Stimulated activated CD8-positive, alpha-beta memory T cell treated with anti-CD3 and anti-CD28 coated beads, Interleukin-15, amount 100 ng/mL, for 48 hours (primary cell): Measurements from ENCODE around the gene KRTAP12-1.

Experiments
- DNase-seq, 2 donors: peaks; one replicate each; pipeline ENCODE4 v3.0.0-alpha.2; 2020; ENCODE audit warnings: low read depth in 2 of 2

KRTAP12-1 gene

GRCh38 chr21:44681861-44682579 is at the start of gene KRTAP12-1:
TSS of gene KRTAP12-1 (minus strand) at chr21:44682163. CDS start at chr21:44682123, 40 bp downstream.
- no peak for DNase-seq

GRCh38 chr21:44730951-44731579 is 49.1 kb upstream of the KRTAP12-1 start:
- no peak for DNase-seq

GRCh38 chr21:44730028-44730395 is 48.0 kb upstream of the KRTAP12-1 start:
- DNase-seq, result no peak

GRCh38 chr21:44729336-44730027 is 47.5 kb upstream of the KRTAP12-1 start:
- no peak for DNase-seq

- no peak for DNase-seq
These were observed 46.8 kb upstream of the KRTAP12-1 start for GRCh38 chr21:44728716-44729115.

GRCh38 chr21:44727757-44728156 is 45.8 kb upstream of the KRTAP12-1 start:
- no peak for DNase-seq

- DNase-seq, result no peak
These were observed 45.4 kb upstream of the KRTAP12-1 start for GRCh38 chr21:44727321-44727720.

GRCh38 chr21:44726826-44727225 is 44.9 kb upstream of the KRTAP12-1 start:
- no peak for DNase-seq

GRCh38 chr21:44724926-44725325 is 43.0 kb upstream of the KRTAP12-1 start:
- DNase-seq, result no peak

- no peak for DNase-seq
These were observed 42.2 kb upstream of the KRTAP12-1 start for GRCh38 chr21:44724196-44724595.

- no peak for DNase-seq
These were observed 41.5 kb upstream of the KRTAP12-1 start for GRCh38 chr21:44723177-44724131.

- DNase-seq, result no peak
These were observed 40.8 kb upstream of the KRTAP12-1 start for GRCh38 chr21:44722731-44723130.

GRCh38 chr21:44720170-44720569 is 38.2 kb upstream of the KRTAP12-1 start:
- DNase-seq, result no peak

- no peak for DNase-seq
These were observed 36.6 kb upstream of the KRTAP12-1 start for GRCh38 chr21:44718571-44718970.

GRCh38 chr21:44718093-44718492 is 36.1 kb upstream of the KRTAP12-1 start:
- DNase-seq, result no peak

GRCh38 chr21:44716984-44717383 is 35.0 kb upstream of the KRTAP12-1 start:
- DNase-seq, result no peak

GRCh38 chr21:44714905-44715304 is 32.9 kb upstream of the KRTAP12-1 start:
- no peak for DNase-seq

- DNase-seq, result no peak
These were observed 31.9 kb upstream of the KRTAP12-1 start for GRCh38 chr21:44713846-44714245.

- no peak for DNase-seq
These were observed 31.2 kb upstream of the KRTAP12-1 start for GRCh38 chr21:44713130-44713529.

- DNase-seq, result no peak
These were observed 30.5 kb upstream of the KRTAP12-1 start for GRCh38 chr21:44712203-44713028.
